CD4-positive, alpha-beta memory T cell (primary cell): ENCODE measurements around the gene CDH13. TPM values are rescaled to one million over a fixed set of nuclear protein-coding genes. Genes with fewer than 3 reads are reported as not detected.

Source experiments
- CTCF ChIA-PET: fragments of 350-600 bp; sonication (Branson Sonifier 250); formaldehyde crosslinking; loops from one replicate; lab custom pipeline; 2021; ENCODE audit warnings: inconsistent platforms; ENCODE audit not compliant: partially characterized antibody; lab: Charles Lee
- POLR2A ChIA-PET: fragments of 350-600 bp; sonication (Branson Sonifier 250); formaldehyde crosslinking; loops from one replicate; lab custom pipeline; 2021; ENCODE audit not compliant: partially characterized antibody; lab: Charles Lee
- DNase-seq, 5 donors: peaks; one replicate each; pipeline versions ENCODE4 v3.0.0 to v3.0.0-alpha.2; 2020 to 2022; ENCODE audit warnings: mixed read lengths in 1 of 5
- H3K27ac ChIP-seq: one replicate; pipeline ENCODE4 v1.7.0; 2013; ENCODE audit warnings: low read depth, low read length
- H3K27me3 ChIP-seq: 2 replicates; pipeline ENCODE4 v1.7.0; 2013; ENCODE audit warnings: mild to moderate bottlenecking, low read length, moderate library complexity; ENCODE audit not compliant: insufficient read depth
- H3K36me3 ChIP-seq: 2 replicates; pipeline ENCODE4 v1.7.0; 2013; ENCODE audit warnings: mild to moderate bottlenecking, low read length, moderate library complexity; ENCODE audit not compliant: insufficient read depth
- H3K4me1 ChIP-seq: 2 replicates; pipeline ENCODE4 v1.7.0; 2013; ENCODE audit warnings: mild to moderate bottlenecking, low read length, moderate library complexity; ENCODE audit not compliant: insufficient read depth
- H3K4me3 ChIP-seq, 2 donors: one replicate each; pipeline ENCODE4 v1.7.0; 2013; ENCODE audit warnings: low read length in 2 of 2, mild to moderate bottlenecking in 1 of 2
- H3K9me3 ChIP-seq, 2 donors: one replicate each; pipeline ENCODE4 v1.7.0; 2013; ENCODE audit warnings: low read length in 2 of 2, control low read depth in 1 of 2; ENCODE audit not compliant: control insufficient read depth in 1 of 2
- H3K27ac Mint-ChIP-seq, 7 donors: one replicate each; pipeline ENCODE4 v1.8.0; 2020 to 2021; ENCODE audit warnings: mixed read lengths in 7 of 7, mild to moderate bottlenecking in 6 of 7, inconsistent platforms in 3 of 7, moderate library complexity in 3 of 7
- H3K27me3 Mint-ChIP-seq, 2 donors: one replicate each; pipeline ENCODE4 v1.8.0; 2020 to 2021; ENCODE audit warnings: mixed read lengths in 2 of 2
- H3K36me3 Mint-ChIP-seq, 2 donors: one replicate each; pipeline ENCODE4 v1.8.0; 2020 to 2021; ENCODE audit warnings: mixed read lengths in 2 of 2, inconsistent platforms in 1 of 2, mild to moderate bottlenecking in 1 of 2
- H3K4me1 Mint-ChIP-seq, 4 donors: one replicate each; pipeline ENCODE4 v1.8.0; 2020 to 2021; ENCODE audit warnings: mixed read lengths in 4 of 4, mild to moderate bottlenecking in 1 of 4
- H3K4me3 Mint-ChIP-seq, 8 donors: one replicate each; pipeline ENCODE4 v1.8.0; 2020 to 2021; ENCODE audit warnings: mixed read lengths in 8 of 8, mild to moderate bottlenecking in 7 of 8, moderate library complexity in 6 of 8, inconsistent platforms in 3 of 8
- H3K9me3 Mint-ChIP-seq, 8 donors: one replicate each; pipeline ENCODE4 v1.8.0; 2020 to 2021; ENCODE audit warnings: mixed read lengths in 8 of 8, mild to moderate bottlenecking in 5 of 8, inconsistent platforms in 3 of 8, moderate library complexity in 1 of 8
- intact Hi-C: fragments of 100-400 bp; cut with micrococcal nuclease; formaldehyde crosslinking; loops from one replicate; pipeline ENCODE4 v1.15.1; 2023
- polyA plus RNA-seq, 2 donors: library from polyadenylated mRNA; unstranded; fragments of 300-500 nt; fragmentation: Illumina TruSeq; gene quantifications; one replicate each; pipeline ENCODE4 v1.2.3, GENCODE V29; 2021
- total RNA-seq, 2 experiments: library from RNA; stranded (reverse); gene quantifications; one replicate each; pipeline ENCODE4 v1.2.3, GENCODE V29; 2021

Gene CDH13
- total and polyA plus RNA-seq, 4 experiments from 2014 or later: not detected

- H3K27ac Mint-ChIP-seq: no peak overlapping the region
- CTCF ChIA-PET: no interaction called here
- no peaks in the 10 kb centered on the region for H3K36me3 Mint-ChIP-seq
These were observed 256.4 kb downstream of the CDH13 start for GRCh38 chr16:82882982-82883835.

GRCh38 chr16:82884320-82884898 is 257.6 kb downstream of the CDH13 start:
- no peaks in the 10 kb centered on the region for H3K36me3 ChIP-seq
- Mint-ChIP-seq H3K9me3 (peaks cover 0 to 3% (median 0%) of the 10 kb centered on the region in 8 donors), H3K27me3 (peaks cover 0 to 1% of the 10 kb centered on the region in 2 donors), H3K27ac (no peak overlapping the region), H3K4me3 (no peak overlapping the region), H3K36me3 (no peaks in the 10 kb centered on the region), H3K4me1 (no peaks in the 10 kb centered on the region)
- no peak overlapping the region for H3K27ac ChIP-seq
- intact Hi-C loops: no loop called here
- no peaks in the 10 kb centered on the region for H3K27me3 ChIP-seq
- H3K9me3 ChIP-seq: no peaks in the 10 kb centered on the region
- no peak overlapping the region for H3K4me3 ChIP-seq
- POLR2A ChIA-PET: no interaction called here
- no peak for DNase-seq
- CTCF ChIA-PET: no interaction called here
- H3K4me1 ChIP-seq: no peaks in the 10 kb centered on the region

More at GRCh38 chr16:82882982-82883835, 256.4 kb downstream of the CDH13 start:
- POLR2A ChIA-PET: no interaction called here
- intact Hi-C loops: no loop called here
- H3K4me3 ChIP-seq: no peak overlapping the region
- H3K27ac ChIP-seq: no peak overlapping the region
- Mint-ChIP-seq H3K4me1 (no peaks in the 10 kb centered on the region), H3K27me3 (peaks cover 0 to 1% of the 10 kb centered on the region in 2 donors), H3K4me3 (no peak overlapping the region), H3K9me3 (peaks cover 0 to 3% (median 0%) of the 10 kb centered on the region in 8 donors)
- DNase-seq: no peak
- H3K36me3 ChIP-seq: no peaks in the 10 kb centered on the region
- no peaks in the 10 kb centered on the region for H3K9me3 ChIP-seq
- no peaks in the 10 kb centered on the region for H3K4me1 ChIP-seq
- no peaks in the 10 kb centered on the region for H3K27me3 ChIP-seq

GRCh38 chr16:82886146-82886545 is 259.4 kb downstream of the CDH13 start:
- no peaks in the 10 kb centered on the region for H3K36me3 ChIP-seq
- H3K9me3 Mint-ChIP-seq: peaks cover 0 to 3% (median 0%) of the 10 kb centered on the region in 8 donors
- ChIA-PET CTCF (no interaction called here), POLR2A (no interaction called here)
- H3K4me1 ChIP-seq: no peaks in the 10 kb centered on the region
- H3K36me3 Mint-ChIP-seq: no peaks in the 10 kb centered on the region
- no peaks in the 10 kb centered on the region for H3K9me3 ChIP-seq
- H3K27me3 Mint-ChIP-seq: peaks cover 0 to 1% of the 10 kb centered on the region in 2 donors
- H3K4me3 ChIP-seq: no peak overlapping the region
- intact Hi-C loops: no loop called here
- no peaks in the 10 kb centered on the region for H3K27me3 ChIP-seq
- no peak overlapping the region for H3K27ac ChIP-seq
- no peak overlapping the region for H3K4me3 Mint-ChIP-seq
- H3K27ac Mint-ChIP-seq: no peak overlapping the region
- no peak for DNase-seq
- no peaks in the 10 kb centered on the region for H3K4me1 Mint-ChIP-seq

GRCh38 chr16:82888591-82889001 is 261.8 kb downstream of the CDH13 start:
- H3K27me3 Mint-ChIP-seq: peaks cover 0 to 3% of the 10 kb centered on the region in 2 donors
- POLR2A ChIA-PET: no interaction called here

GRCh38 chr16:82891424-82891823 is 264.7 kb downstream of the CDH13 start:
- Mint-ChIP-seq H3K4me1 (no peaks in the 10 kb centered on the region), H3K27me3 (peaks cover 0 to 5% of the 10 kb centered on the region in 2 donors), H3K9me3 (peaks cover 0 to 3% (median 0%) of the 10 kb centered on the region in 8 donors), H3K36me3 (no peaks in the 10 kb centered on the region), H3K4me3 (no peak overlapping the region), H3K27ac (no peak overlapping the region)
- no peaks in the 10 kb centered on the region for H3K27me3 ChIP-seq
- ChIA-PET POLR2A (no interaction called here), CTCF (no interaction called here)
- no peak for DNase-seq
- no peaks in the 10 kb centered on the region for H3K9me3 ChIP-seq
- no peak overlapping the region for H3K27ac ChIP-seq
- no peaks in the 10 kb centered on the region for H3K4me1 ChIP-seq
- intact Hi-C loops: no loop called here
- H3K4me3 ChIP-seq: no peak overlapping the region
- H3K36me3 ChIP-seq: no peaks in the 10 kb centered on the region

More at GRCh38 chr16:82888591-82889001, 261.8 kb downstream of the CDH13 start:
- Histone ChIP-seq H3K4me1 (no peaks in the 10 kb centered on the region), H3K4me3 (no peak overlapping the region), H3K36me3 (no peaks in the 10 kb centered on the region), H3K27ac (no peak overlapping the region), H3K27me3 (no peaks in the 10 kb centered on the region), H3K9me3 (no peaks in the 10 kb centered on the region)
- intact Hi-C loops: no loop called here
- Mint-ChIP-seq H3K27ac (no peak overlapping the region), H3K4me1 (no peaks in the 10 kb centered on the region), H3K36me3 (no peaks in the 10 kb centered on the region), H3K9me3 (peaks cover 0 to 3% (median 0%) of the 10 kb centered on the region in 8 donors), H3K4me3 (no peak overlapping the region)
- DNase-seq: no peak
- CTCF ChIA-PET: no interaction called here

- Mint-ChIP-seq H3K9me3 (peaks cover 0 to 3% (median 0%) of the 10 kb centered on the region in 8 donors), H3K27me3 (peaks cover 0 to 5% of the 10 kb centered on the region in 2 donors), H3K27ac (no peak overlapping the region), H3K36me3 (no peaks in the 10 kb centered on the region), H3K4me1 (no peaks in the 10 kb centered on the region), H3K4me3 (no peak overlapping the region)
- DNase-seq: no peak
- POLR2A ChIA-PET: no interaction called here
- H3K4me1 ChIP-seq: no peaks in the 10 kb centered on the region
- no peaks in the 10 kb centered on the region for H3K36me3 ChIP-seq
- CTCF ChIA-PET: no interaction called here
- H3K4me3 ChIP-seq: no peak overlapping the region
- intact Hi-C loops: no loop called here
- no peak overlapping the region for H3K27ac ChIP-seq
- no peaks in the 10 kb centered on the region for H3K9me3 ChIP-seq
- no peaks in the 10 kb centered on the region for H3K27me3 ChIP-seq
These were observed 265.1 kb downstream of the CDH13 start for GRCh38 chr16:82891918-82892317.

GRCh38 chr16:82892324-82892723 is 265.6 kb downstream of the CDH13 start:
- Mint-ChIP-seq H3K27ac (no peak overlapping the region), H3K27me3 (peaks cover 0 to 4% of the 10 kb centered on the region in 2 donors), H3K4me3 (no peak overlapping the region), H3K9me3 (peaks cover 0 to 1% (median 0%) of the 10 kb centered on the region in 8 donors), H3K36me3 (no peaks in the 10 kb centered on the region), H3K4me1 (no peaks in the 10 kb centered on the region)
- Histone ChIP-seq H3K27me3 (no peaks in the 10 kb centered on the region), H3K4me3 (no peak overlapping the region), H3K4me1 (no peaks in the 10 kb centered on the region), H3K27ac (no peak overlapping the region), H3K9me3 (no peaks in the 10 kb centered on the region), H3K36me3 (no peaks in the 10 kb centered on the region)
- no peak for DNase-seq
- intact Hi-C loops: no loop called here
- CTCF ChIA-PET: no interaction called here
- POLR2A ChIA-PET: no interaction called here
